SK-N-SH treated with all-trans-retinoic acid at 6 μM for 48 hours (cell line): ENCODE results near the gene DESI1.
"Not testable (repeated sequence)": the region's sequence is repeated elsewhere in the genome, so short reads cannot be mapped to it uniquely, and the experiment has no call there.

ENCODE experiments used
- ATAC-seq: fragments of 200-7000 bp; cut with Tn5 transposase; 3 replicates; pipeline ENCODE4 v1.9.1; 2020; ENCODE audit warnings: mild to moderate bottlenecking, moderate library complexity
- BACH2 ChIP-seq: fragments of 250-450 bp; sonication (Bioruptor Pico); IDR thresholded peaks from 2 replicates; pipeline ENCODE4 v1.9.0; 2021; ENCODE audit warnings: mild to moderate bottlenecking, borderline replicate concordance
- CREB5 ChIP-seq: fragments of 250-450 bp; sonication (Bioruptor Pico); IDR thresholded peaks from 2 replicates; pipeline ENCODE4 v1.5.1; 2020; ENCODE audit warnings: low read depth, mild to moderate bottlenecking, moderate library complexity
- CSDC2 ChIP-seq: fragments of 250-450 bp; sonication (Bioruptor Pico); IDR thresholded peaks from 2 replicates; pipeline ENCODE4 v1.5.0; 2020; ENCODE audit warnings: mild to moderate bottlenecking, moderate library complexity
- GLIS3 ChIP-seq: fragments of 250-450 bp; sonication (Bioruptor Pico); IDR thresholded peaks from 2 replicates; pipeline ENCODE4 v1.5.0; 2020; ENCODE audit warnings: mild to moderate bottlenecking, moderate library complexity
- OSR1 ChIP-seq: fragments of 250-450 bp; sonication (Bioruptor Pico); IDR thresholded peaks from 2 replicates; pipeline ENCODE4 v1.8.0; 2022; ENCODE audit warnings: moderate library complexity, mild to moderate bottlenecking, inconsistent platforms
- PATZ1 ChIP-seq: fragments of 250-450 bp; sonication (Bioruptor Pico); IDR thresholded peaks from 2 replicates; pipeline ENCODE4 v1.8.0; 2020; ENCODE audit warnings: mild to moderate bottlenecking, moderate library complexity, borderline replicate concordance
- POU6F1 ChIP-seq: fragments of 250-450 bp; sonication (Bioruptor Pico); IDR thresholded peaks from 2 replicates; pipeline ENCODE4 v1.8.0; 2021; ENCODE audit warnings: low read depth, mild to moderate bottlenecking, moderate library complexity, borderline replicate concordance
- RARB ChIP-seq: fragments of 250-450 bp; sonication (Bioruptor Pico); IDR thresholded peaks from 2 replicates; pipeline ENCODE4 v1.8.0; 2021; ENCODE audit warnings: mild to moderate bottlenecking, moderate library complexity
- SNAI2 ChIP-seq: fragments of 250-450 bp; sonication (Bioruptor Pico); IDR thresholded peaks from 2 replicates; pipeline ENCODE4 v1.5.0; 2020; ENCODE audit warnings: mild to moderate bottlenecking, moderate library complexity
- TCF4 ChIP-seq: fragments of 250-450 bp; sonication (Bioruptor Pico); IDR thresholded peaks from 2 replicates; pipeline ENCODE4 v1.8.0; 2021; ENCODE audit warnings: mild to moderate bottlenecking, moderate library complexity, borderline replicate concordance
- TOX ChIP-seq: fragments of 250-450 bp; sonication (Bioruptor Pico); IDR thresholded peaks from 2 replicates; pipeline ENCODE4 v1.8.0; 2021; ENCODE audit warnings: mild to moderate bottlenecking, moderate library complexity, borderline replicate concordance
- TSHZ2 ChIP-seq: fragments of 250-450 bp; sonication (Bioruptor Pico); IDR thresholded peaks from 2 replicates; pipeline ENCODE4 v1.5.0; 2020; ENCODE audit warnings: mild to moderate bottlenecking, moderate library complexity
- ZNF70 ChIP-seq: fragments of 450-650 bp; formaldehyde crosslinking; IDR thresholded peaks from 2 replicates; pipeline ENCODE4 v1.5.0; 2020; ENCODE audit warnings: mild to moderate bottlenecking, moderate library complexity
- ZNF8 ChIP-seq: fragments of 450-650 bp; formaldehyde crosslinking; IDR thresholded peaks from 2 replicates; pipeline ENCODE4 v1.5.0; 2020; ENCODE audit warnings: mild to moderate bottlenecking, moderate library complexity

Gene DESI1

GRCh38 chr22:41638124-41638523 is 17.3 kb upstream of the DESI1 start (continued):
- no peak for TF ChIP-seq ZNF8 (CRISPR knock-in tag)
- TF ChIP-seq PATZ1: no peak
- TF ChIP-seq CREB5 (CRISPR knock-in tag): no peak
- TF ChIP-seq SNAI2 (CRISPR knock-in tag): no peak
- TF ChIP-seq BACH2 (CRISPR knock-in tag): no peak
- TF ChIP-seq GLIS3 (CRISPR knock-in tag): no peak
- TF ChIP-seq TCF4 (CRISPR knock-in tag): no peak

- ATAC-seq: not testable (repeated sequence)
Observed at GRCh38 chr22:41637623-41638022, 16.8 kb upstream of the DESI1 start.

- TF ChIP-seq TCF4 (CRISPR knock-in tag) (no peak), ZNF8 (CRISPR knock-in tag) (no peak), OSR1 (CRISPR knock-in tag) (no peak), ZNF70 (CRISPR knock-in tag) (no peak), RARB (CRISPR knock-in tag) (no peak), CREB5 (CRISPR knock-in tag) (no peak), TSHZ2 (CRISPR knock-in tag) (no peak), TOX (CRISPR knock-in tag) (no peak), POU6F1 (no peak)
- TF ChIP-seq, all 23 proteins: peak for 0
- ATAC-seq: peak; percentile 78
Observed at GRCh38 chr22:41636467-41636866, 15.6 kb upstream of the DESI1 start.

GRCh38 chr22:41634610-41635009 is 13.8 kb upstream of the DESI1 start:
- not testable (repeated sequence) for ATAC-seq

GRCh38 chr22:41631615-41632014 is 10.8 kb upstream of the DESI1 start:
- ATAC-seq: not testable (repeated sequence)

- ATAC-seq: not testable (repeated sequence)
Observed at GRCh38 chr22:41631115-41631514, 10.3 kb upstream of the DESI1 start.

GRCh38 chr22:41625577-41625976 is 4.7 kb upstream of the DESI1 start:
- TF ChIP-seq GLIS3 (CRISPR knock-in tag) (no peak), BACH2 (CRISPR knock-in tag) (no peak), TOX (CRISPR knock-in tag) (no peak), CSDC2 (CRISPR knock-in tag) (no peak)
- TF ChIP-seq, all 23 proteins: peak for 0
- no peak for ATAC-seq
